Measurements from ENCODE around the gene RPS15. TPM values are rescaled to one million over a fixed set of nuclear protein-coding genes. Genes with fewer than 3 reads are reported as not detected.
A peak's percentile ranks its signal among the peaks of the same experiment; 100 is the strongest.

Gene RPS15
- total RNA-seq, 5 donors from 2014 or later (not counting 1 experiment from before 2014, with no cell fraction given), result 1,731 to 2,353 (median 2,282) TPM

- Mint-ChIP-seq H3K27me3 (peaks cover 0 to 13% of the 10 kb centered on the region in 2 donors), H3K27ac (no peak overlapping the region), H3K4me1 (peaks cover 0 to 11% (median 3%) of the 10 kb centered on the region in 3 donors), H3K4me3 (peak overlapping the region in 1 of 3 donors; percentile 22), H3K9me3 (no peaks in the 10 kb centered on the region), H3K36me3 (no peaks in the 10 kb centered on the region)
- POLR2A ChIA-PET, result no interaction called here
- CTCF ChIA-PET, result no interaction called here
- 44% methylated on average over 70 of the region's 70 CpGs for WGBS (ENCODE audit: insufficient coverage)
- no peak overlapping the region for H3K27ac ChIP-seq (ENCODE audit: low read length)
- H3K4me1 ChIP-seq (ENCODE audit: control insufficient read depth in 1 of 2, extremely low read depth in 1 of 2, insufficient read depth in 2 of 2, low read length in 2 of 2), result peaks cover 11 to 53% of the 10 kb centered on the region in 2 experiments
- H3K9me3 ChIP-seq, result no peaks in the 10 kb centered on the region
- no peaks in the 10 kb centered on the region for H3K36me3 ChIP-seq (ENCODE audit: control insufficient read depth in 2 of 2, extremely low read depth in 1 of 2, insufficient read depth in 1 of 2, low read length in 1 of 2)
- DNase-seq (no peak), ATAC-seq (replicated peaks in 1 of 4) (no peak)
- H3K4me3 ChIP-seq (ENCODE audit: control insufficient read depth in 1 of 2, extremely low read depth in 1 of 2, low read length in 1 of 2), result no peak overlapping the region
- peaks cover 0 to 61% of the 10 kb centered on the region in 2 experiments for H3K27me3 ChIP-seq (replicated peaks in 1 of 2; ENCODE audit: control insufficient read depth in 2 of 2, extremely low read depth in 1 of 2, insufficient read depth in 2 of 2, low read length in 1 of 2)
Measured at GRCh38 chr19:1466461-1467214, 28.4 kb downstream of the RPS15 start.

DNA sequence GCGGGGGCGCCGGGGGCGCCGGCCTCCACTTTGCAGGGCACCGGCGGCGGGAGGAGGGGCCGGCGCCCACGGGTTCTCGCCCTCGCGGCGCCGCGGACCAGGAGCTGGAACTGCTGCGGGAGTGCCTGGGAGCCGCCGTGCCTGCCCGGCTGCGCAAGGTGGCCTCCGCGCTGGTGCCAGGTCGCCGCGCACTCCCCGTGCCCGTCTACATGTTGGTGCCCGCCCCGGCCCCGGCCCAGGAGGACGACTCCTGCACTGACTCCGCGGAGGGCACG, 29.0 kb downstream of the RPS15 start:
- no peaks in the 10 kb centered on the region for H3K36me3 Mint-ChIP-seq
- ChIA-PET POLR2A (no interaction called here), CTCF (no interaction called here)
- WGBS (ENCODE audit: insufficient coverage), result 4% methylated on average over 36 of the region's 36 CpGs
- H3K27ac ChIP-seq (ENCODE audit: low read length), result no peak overlapping the region
- DNase-seq (no peak), ATAC-seq (replicated peaks in 1 of 4) (no peak)
- H3K9me3 Mint-ChIP-seq, result no peaks in the 10 kb centered on the region
- H3K27me3 Mint-ChIP-seq, result peaks cover 0 to 13% of the 10 kb centered on the region in 2 donors
- peaks cover 5 to 13% (median 5%) of the 10 kb centered on the region in 3 donors for H3K4me1 Mint-ChIP-seq
- H3K27me3 ChIP-seq (replicated peaks in 1 of 2; ENCODE audit: control insufficient read depth in 2 of 2, extremely low read depth in 1 of 2, insufficient read depth in 2 of 2, low read length in 1 of 2), result peaks cover 0 to 66% of the 10 kb centered on the region in 2 experiments
- H3K4me1 ChIP-seq (ENCODE audit: control insufficient read depth in 1 of 2, extremely low read depth in 1 of 2, insufficient read depth in 2 of 2, low read length in 2 of 2), result peaks cover 11 to 58% of the 10 kb centered on the region in 2 experiments
- H3K27ac Mint-ChIP-seq, result no peak overlapping the region
- H3K4me3 Mint-ChIP-seq, result no peak overlapping the region
- no peaks in the 10 kb centered on the region for H3K36me3 ChIP-seq (ENCODE audit: control insufficient read depth in 2 of 2, extremely low read depth in 1 of 2, insufficient read depth in 1 of 2, low read length in 1 of 2)
- H3K4me3 ChIP-seq (ENCODE audit: control insufficient read depth in 1 of 2, extremely low read depth in 1 of 2, low read length in 1 of 2), result no peak overlapping the region
- no peaks in the 10 kb centered on the region for H3K9me3 ChIP-seq

DNA sequence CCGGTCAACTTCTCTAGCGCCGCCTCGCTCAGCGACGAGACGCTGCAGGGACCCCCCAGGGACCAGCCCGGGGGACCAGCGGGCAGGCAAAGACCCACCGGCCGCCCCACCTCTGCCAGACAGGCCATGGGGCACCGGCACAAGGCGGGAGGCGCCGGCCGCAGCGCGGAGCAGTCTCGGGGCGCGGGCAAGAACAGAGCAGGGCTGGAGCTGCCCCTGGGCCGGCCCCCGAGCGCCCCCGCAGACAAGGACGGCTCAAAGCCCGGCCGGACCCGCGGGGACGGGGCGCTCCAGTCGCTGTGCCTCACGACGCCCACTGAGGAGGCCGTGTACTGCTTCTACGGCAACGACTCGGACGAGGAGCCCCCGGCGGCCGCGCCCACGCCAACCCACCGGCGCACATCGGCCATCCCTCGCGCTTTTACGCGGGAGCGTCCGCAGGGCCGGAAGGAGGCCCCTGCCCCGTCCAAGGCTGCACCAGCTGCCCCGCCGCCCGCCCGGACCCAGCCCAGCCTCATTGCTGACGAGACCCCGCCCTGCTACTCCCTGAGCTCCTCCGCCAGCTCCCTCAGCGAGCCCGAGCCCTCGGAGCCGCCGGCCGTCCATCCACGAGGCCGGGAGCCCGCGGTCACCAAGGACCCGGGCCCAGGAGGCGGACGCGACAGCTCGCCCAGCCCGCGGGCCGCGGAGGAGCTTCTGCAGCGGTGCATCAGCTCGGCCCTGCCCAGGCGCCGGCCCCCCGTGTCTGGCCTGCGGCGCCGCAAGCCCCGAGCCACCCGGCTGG, 29.5 kb downstream of the RPS15 start:
- Mint-ChIP-seq H3K4me1 (peaks cover 5 to 13% (median 5%) of the 10 kb centered on the region in 3 donors), H3K27ac (no peak overlapping the region), H3K36me3 (no peaks in the 10 kb centered on the region), H3K27me3 (peaks cover 0 to 13% of the 10 kb centered on the region in 2 donors), H3K4me3 (peak overlapping the region in 1 of 3 donors; percentile 54), H3K9me3 (no peaks in the 10 kb centered on the region)
- no peak for ATAC-seq (replicated peaks in 1 of 4)
- WGBS (ENCODE audit: insufficient coverage), result 5% methylated on average over 92 of the region's 92 CpGs
- Histone ChIP-seq H3K4me3 (ENCODE audit: control insufficient read depth in 1 of 2, extremely low read depth in 1 of 2, low read length in 1 of 2) (peak overlapping the region in 1 of 2 donors; percentile 5), H3K27me3 (replicated peaks in 1 of 2; ENCODE audit: control insufficient read depth in 2 of 2, extremely low read depth in 1 of 2, insufficient read depth in 2 of 2, low read length in 1 of 2) (peaks cover 0 to 71% of the 10 kb centered on the region in 2 experiments), H3K27ac (ENCODE audit: low read length) (no peak overlapping the region), H3K9me3 (no peaks in the 10 kb centered on the region), H3K36me3 (ENCODE audit: control insufficient read depth in 2 of 2, extremely low read depth in 1 of 2, insufficient read depth in 1 of 2, low read length in 1 of 2) (no peaks in the 10 kb centered on the region), H3K4me1 (ENCODE audit: control insufficient read depth in 1 of 2, extremely low read depth in 1 of 2, insufficient read depth in 2 of 2, low read length in 2 of 2) (peaks cover 11 to 63% of the 10 kb centered on the region in 2 experiments)
- ChIA-PET CTCF (no interaction called here), POLR2A (no interaction called here)
- no peak for DNase-seq

- no peak for DNase-seq
- H3K27ac ChIP-seq (ENCODE audit: low read length), result no peak overlapping the region
- Mint-ChIP-seq H3K9me3 (no peaks in the 10 kb centered on the region), H3K27ac (no peak overlapping the region), H3K4me3 (peak overlapping the region; percentile 54 to 58 (median 57)), H3K4me1 (peaks cover 8 to 18% (median 9%) of the 10 kb centered on the region in 3 donors), H3K36me3 (no peaks in the 10 kb centered on the region), H3K27me3 (peaks cover 0 to 13% of the 10 kb centered on the region in 2 donors)
- no peaks in the 10 kb centered on the region for H3K9me3 ChIP-seq
- CTCF ChIA-PET, result no interaction called here
- H3K4me3 ChIP-seq (ENCODE audit: control insufficient read depth in 1 of 2, extremely low read depth in 1 of 2, low read length in 1 of 2), result peak overlapping the region in 1 of 2 donors; percentile 5
- 9% methylated on average over 42 of the region's 49 CpGs for WGBS (ENCODE audit: insufficient coverage)
- POLR2A ChIA-PET, result no interaction called here
- H3K27me3 ChIP-seq (replicated peaks in 1 of 2; ENCODE audit: control insufficient read depth in 2 of 2, extremely low read depth in 1 of 2, insufficient read depth in 2 of 2, low read length in 1 of 2), result peaks cover 0 to 78% of the 10 kb centered on the region in 2 experiments
- peaks cover 0 to under 1% of the 10 kb centered on the region in 2 donors for H3K36me3 ChIP-seq (ENCODE audit: control insufficient read depth in 2 of 2, extremely low read depth in 1 of 2, insufficient read depth in 1 of 2, low read length in 1 of 2)
- no peak for ATAC-seq (replicated peaks in 1 of 4)
- H3K4me1 ChIP-seq (ENCODE audit: control insufficient read depth in 1 of 2, extremely low read depth in 1 of 2, insufficient read depth in 2 of 2, low read length in 2 of 2), result peaks cover 11 to 69% of the 10 kb centered on the region in 2 experiments
Measured at GRCh38 chr19:1468274-1468820, 30.2 kb downstream of the RPS15 start.

DNA sequence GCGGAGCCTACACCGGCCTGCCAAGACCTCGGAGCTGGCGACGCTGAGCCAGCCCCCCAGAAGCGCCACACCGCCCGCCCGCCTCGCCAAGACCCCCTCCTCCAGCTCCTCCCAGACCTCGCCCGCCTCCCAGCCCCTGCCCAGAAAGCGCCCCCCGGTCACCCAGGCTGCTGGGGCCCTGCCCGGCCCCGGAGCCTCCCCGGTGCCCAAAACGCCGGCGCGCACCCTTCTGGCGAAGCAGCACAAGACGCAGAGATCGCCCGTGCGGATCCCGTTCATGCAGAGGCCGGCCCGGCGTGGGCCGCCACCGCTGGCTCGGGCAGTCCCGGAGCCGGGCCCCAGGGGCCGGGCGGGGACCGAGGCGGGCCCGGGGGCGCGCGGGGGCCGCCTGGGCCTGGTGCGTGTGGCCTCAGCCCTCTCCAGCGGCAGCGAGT, 30.6 kb downstream of the RPS15 start:
- no peak overlapping the region for H3K27ac ChIP-seq (ENCODE audit: low read length)
- no peaks in the 10 kb centered on the region for H3K9me3 ChIP-seq
- peaks cover 11 to 69% of the 10 kb centered on the region in 2 experiments for H3K4me1 ChIP-seq (ENCODE audit: control insufficient read depth in 1 of 2, extremely low read depth in 1 of 2, insufficient read depth in 2 of 2, low read length in 2 of 2)
- Mint-ChIP-seq H3K4me1 (peaks cover 8 to 19% (median 12%) of the 10 kb centered on the region in 3 donors), H3K4me3 (peak overlapping the region; percentile 3 to 54 (median 25)), H3K36me3 (no peaks in the 10 kb centered on the region), H3K27ac (no peak overlapping the region), H3K9me3 (no peaks in the 10 kb centered on the region), H3K27me3 (peaks cover 0 to 11% of the 10 kb centered on the region in 2 donors)
- H3K27me3 ChIP-seq (replicated peaks in 1 of 2; ENCODE audit: control insufficient read depth in 2 of 2, extremely low read depth in 1 of 2, insufficient read depth in 2 of 2, low read length in 1 of 2), result peaks cover 0 to 80% of the 10 kb centered on the region in 2 experiments
- ATAC-seq (replicated peaks in 1 of 4) (peak in 3 of 4 experiments; percentile 2 to 8 (median 2)), DNase-seq (peak in 2 of 35 experiments; percentile 31 to 39)
- H3K4me3 ChIP-seq (ENCODE audit: control insufficient read depth in 1 of 2, extremely low read depth in 1 of 2, low read length in 1 of 2), result peak overlapping the region in 1 of 2 donors; percentile 25
- whole genome bisulfite sequencing (ENCODE audit: insufficient coverage), result 1% methylated on average over 47 of the region's 47 CpGs
- ChIA-PET CTCF (no interaction called here), POLR2A (no interaction called here)
- peaks cover 0 to 3% of the 10 kb centered on the region in 2 donors for H3K36me3 ChIP-seq (ENCODE audit: control insufficient read depth in 2 of 2, extremely low read depth in 1 of 2, insufficient read depth in 1 of 2, low read length in 1 of 2)
